ENCODE measurements around the gene NGF. TPM values are rescaled to one million over a fixed set of nuclear protein-coding genes. Genes with fewer than 3 reads are reported as not detected.

NGF gene
- total and polyA plus RNA-seq, 9 of the 15 experiments (the other 6 are each of a cell fraction or from before 2014, with no cell fraction given) = not detected

GRCh38 chr1:115322631-115323030 is 15.4 kb downstream of the NGF start:
- Histone ChIP-seq H3K27ac (ENCODE audit: extremely low read depth, low read depth, low read length) (no peak overlapping the region), H3K9me3 (replicated peaks; ENCODE audit: control insufficient read depth, insufficient read depth, low read depth, low read length) (no peaks in the 10 kb centered on the region), H3K4me2 (ENCODE audit: insufficient read depth, low read length) (no peak overlapping the region), H3K27me3 (ENCODE audit: control insufficient read depth in 2 of 2, insufficient read depth in 2 of 2, low read length in 2 of 2) (peaks cover 3 to 10% of the 10 kb centered on the region in 2 experiments; a peak in 1 of 5 replicates), H4K20me1 (replicated peaks; ENCODE audit: control insufficient read depth, insufficient read depth, low read length) (no peaks in the 10 kb centered on the region; the same call in 1 of the 2 replicates), H3K79me2 (ENCODE audit: control insufficient read depth, insufficient read depth, low read length) (no peaks in the 10 kb centered on the region), H2AFZ (ENCODE audit: low read depth, low read length) (no peak overlapping the region), H3K9ac (ENCODE audit: insufficient read depth in 1 of 2, low read depth in 2 of 2, low read length in 2 of 2) (no peak overlapping the region), H3K4me1 (replicated peaks in 1 of 2; ENCODE audit: control insufficient read depth in 2 of 2, insufficient read depth in 2 of 2, low read length in 2 of 2) (no peaks in the 10 kb centered on the region), H3K4me3 (no peak overlapping the region), H3K9me1 (ENCODE audit: control insufficient read depth, insufficient read depth, low read length) (no peaks in the 10 kb centered on the region), H3K36me3 (ENCODE audit: control insufficient read depth, insufficient read depth, low read length) (no peaks in the 10 kb centered on the region)
- 0% methylated on average over 3 of the region's 3 CpGs for WGBS (ENCODE audit: insufficient coverage, low coverage, missing lambda C conversion rate)
- ATAC-seq (no peak), FAIRE-seq (no peak), DNase-seq (ENCODE audit: extremely low read depth in 1 of 4, low spot score in 3 of 4) (no peak)
- in situ Hi-C loops (cut with MboI) = no loop called here
- CTCF ChIA-PET (ENCODE audit: low intra/inter-chr PET ratio) = no interaction called here
- no peak for TF ChIP-seq ZBTB26 (CRISPR knock-in tag; IDR thresholded peaks at IDR 0.05)
- TF ChIP-seq NFYB (IDR thresholded peaks at IDR 0.05; ENCODE audit: extremely low read depth, insufficient read length) = no peak
- no peak for TF ChIP-seq NCOA6 (IDR thresholded peaks at IDR 0.05)
- no peak for TF ChIP-seq REST (IDR thresholded peaks at IDR 0.05; ENCODE audit: borderline replicate concordance)
- TF ChIP-seq REST (CRISPR knock-in tag; IDR thresholded peaks at IDR 0.05; ENCODE audit: low read depth) = no peak
- no peak for TF ChIP-seq ZNF143 (CRISPR knock-in tag; IDR thresholded peaks at IDR 0.05)
- TF ChIP-seq TCF15 (CRISPR knock-in tag; IDR thresholded peaks at IDR 0.05) = no peak
- no peak for TF ChIP-seq SMARCA5 (IDR thresholded peaks at IDR 0.05)
- intact Hi-C loops (cut with micrococcal nuclease) = no loop called here
- POLR2A ChIA-PET = interaction anchor here (0.5 kb wide), 1 partner anchor 23 kb away, joined by 4 read pairs; no protein-coding TSS in a partner anchor
- BruUV-seq (replicated peaks) = no TSS peak
